ENCODE measurements around the gene ENTPD2.

DNA sequence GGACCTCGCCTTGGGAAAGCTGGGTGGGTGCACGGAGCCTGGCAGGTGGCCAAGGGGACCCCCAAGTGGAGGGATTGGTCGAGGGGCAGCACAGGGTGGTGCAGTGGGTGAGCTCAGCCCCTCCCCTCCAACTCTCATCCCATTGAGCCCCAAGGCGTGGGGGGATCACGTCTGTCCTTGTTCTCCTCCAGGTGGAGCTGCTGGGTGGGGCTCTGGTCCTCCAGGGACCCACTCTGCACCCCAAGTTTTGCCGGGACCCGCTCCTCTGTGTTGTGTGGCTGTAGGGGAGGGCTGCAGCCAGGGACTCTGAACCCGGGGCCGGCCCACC is 18.4 kb downstream of the ENTPD2 start:
- TF ChIP-seq, protein P1, sequence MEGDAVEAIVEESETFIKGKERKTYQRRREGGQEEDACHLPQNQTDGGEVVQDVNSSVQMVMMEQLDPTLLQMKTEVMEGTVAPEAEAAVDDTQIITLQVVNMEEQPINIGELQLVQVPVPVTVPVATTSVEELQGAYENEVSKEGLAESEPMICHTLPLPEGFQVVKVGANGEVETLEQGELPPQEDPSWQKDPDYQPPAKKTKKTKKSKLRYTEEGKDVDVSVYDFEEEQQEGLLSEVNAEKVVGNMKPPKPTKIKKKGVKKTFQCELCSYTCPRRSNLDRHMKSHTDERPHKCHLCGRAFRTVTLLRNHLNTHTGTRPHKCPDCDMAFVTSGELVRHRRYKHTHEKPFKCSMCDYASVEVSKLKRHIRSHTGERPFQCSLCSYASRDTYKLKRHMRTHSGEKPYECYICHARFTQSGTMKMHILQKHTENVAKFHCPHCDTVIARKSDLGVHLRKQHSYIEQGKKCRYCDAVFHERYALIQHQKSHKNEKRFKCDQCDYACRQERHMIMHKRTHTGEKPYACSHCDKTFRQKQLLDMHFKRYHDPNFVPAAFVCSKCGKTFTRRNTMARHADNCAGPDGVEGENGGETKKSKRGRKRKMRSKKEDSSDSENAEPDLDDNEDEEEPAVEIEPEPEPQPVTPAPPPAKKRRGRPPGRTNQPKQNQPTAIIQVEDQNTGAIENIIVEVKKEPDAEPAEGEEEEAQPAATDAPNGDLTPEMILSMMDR (conservative IDR thresholded peaks at IDR 0.05 in 1 of 2, IDR thresholded peaks at IDR 0.05 in 1 of 2; ENCODE audit: low read depth in 1 of 2, low read length in 2 of 2), result no peak
- no peak for TF ChIP-seq EZH2 (IDR thresholded peaks at IDR 0.05; ENCODE audit: low read length, missing control alignments)

Data from fibroblast of lung (primary cell).